ENCODE data around the gene PER2.

DNA sequence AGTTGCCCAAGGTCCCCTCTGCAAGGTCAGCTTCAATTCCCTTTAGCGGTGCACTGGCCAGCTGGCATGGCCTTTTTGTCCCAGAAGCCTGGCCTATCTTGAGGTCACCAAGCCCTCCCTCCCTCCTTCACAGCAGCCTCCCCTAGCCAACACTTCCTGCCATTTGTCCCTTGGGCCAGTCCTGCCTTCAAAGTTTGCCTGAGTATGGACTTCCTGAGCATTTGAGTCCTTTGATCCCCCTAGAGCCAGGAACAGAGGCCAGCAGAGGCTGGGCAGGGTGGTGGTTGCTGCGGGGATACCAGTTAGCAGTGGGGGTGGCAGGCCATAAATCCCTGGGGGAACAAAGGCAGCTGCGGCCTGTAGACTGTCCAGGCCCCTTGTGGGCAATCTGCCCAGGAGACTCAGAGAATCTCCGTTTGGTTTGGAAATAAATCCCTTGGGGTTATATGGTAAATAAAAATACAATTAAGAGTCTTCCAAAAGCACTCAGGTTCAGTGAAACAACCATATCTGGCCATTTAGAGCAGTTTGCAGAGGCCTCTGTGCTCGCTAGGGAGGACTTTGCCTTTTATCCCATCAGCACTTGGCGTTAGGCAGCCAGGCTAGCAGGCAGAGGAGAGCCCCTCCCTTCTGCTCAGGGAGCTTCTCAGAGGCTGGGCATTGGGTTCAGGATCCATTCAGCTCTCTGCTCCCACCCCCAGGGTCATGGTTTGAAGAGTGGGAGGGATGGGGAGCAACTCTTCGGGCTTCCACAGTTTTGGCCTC, 45.5 kb downstream of the PER2 start:
- TF ChIP-seq, protein P1, sequence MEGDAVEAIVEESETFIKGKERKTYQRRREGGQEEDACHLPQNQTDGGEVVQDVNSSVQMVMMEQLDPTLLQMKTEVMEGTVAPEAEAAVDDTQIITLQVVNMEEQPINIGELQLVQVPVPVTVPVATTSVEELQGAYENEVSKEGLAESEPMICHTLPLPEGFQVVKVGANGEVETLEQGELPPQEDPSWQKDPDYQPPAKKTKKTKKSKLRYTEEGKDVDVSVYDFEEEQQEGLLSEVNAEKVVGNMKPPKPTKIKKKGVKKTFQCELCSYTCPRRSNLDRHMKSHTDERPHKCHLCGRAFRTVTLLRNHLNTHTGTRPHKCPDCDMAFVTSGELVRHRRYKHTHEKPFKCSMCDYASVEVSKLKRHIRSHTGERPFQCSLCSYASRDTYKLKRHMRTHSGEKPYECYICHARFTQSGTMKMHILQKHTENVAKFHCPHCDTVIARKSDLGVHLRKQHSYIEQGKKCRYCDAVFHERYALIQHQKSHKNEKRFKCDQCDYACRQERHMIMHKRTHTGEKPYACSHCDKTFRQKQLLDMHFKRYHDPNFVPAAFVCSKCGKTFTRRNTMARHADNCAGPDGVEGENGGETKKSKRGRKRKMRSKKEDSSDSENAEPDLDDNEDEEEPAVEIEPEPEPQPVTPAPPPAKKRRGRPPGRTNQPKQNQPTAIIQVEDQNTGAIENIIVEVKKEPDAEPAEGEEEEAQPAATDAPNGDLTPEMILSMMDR (IDR thresholded peaks at IDR 0.05) = no peak
- no peak for TF ChIP-seq POLR2A (IDR thresholded peaks at IDR 0.05)
- no peak for TF ChIP-seq POLR2AphosphoS5 (IDR thresholded peaks at IDR 0.05)
